Measurements from ENCODE around the gene ADAM12. TPM values are rescaled to one million over a fixed set of nuclear protein-coding genes. Genes with fewer than 3 reads are reported as not detected.

The ADAM12 gene
- total RNA-seq, 1 donor from 2014 or later: 24.7 TPM

DNA sequence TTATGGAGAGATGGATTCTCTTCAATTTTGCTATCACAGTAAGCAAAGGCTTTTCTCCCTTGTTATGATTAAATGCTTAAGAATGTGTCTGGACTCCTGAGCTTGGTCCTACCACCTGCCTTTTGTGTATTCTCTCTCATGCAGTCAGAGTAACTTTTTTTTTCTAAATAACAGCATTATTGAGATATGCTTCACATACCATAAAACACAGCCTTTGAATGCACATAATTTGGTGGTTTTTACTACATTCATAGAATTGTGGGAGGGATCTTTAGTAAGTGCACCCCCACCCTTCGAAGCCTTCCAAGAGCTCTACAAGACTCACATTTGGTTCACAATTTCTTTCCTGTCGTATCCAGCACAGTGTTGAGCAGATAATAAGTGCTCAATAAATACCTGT lies 175.5 kb downstream of the ADAM12 start:
- no peak for DNase-seq

DNA sequence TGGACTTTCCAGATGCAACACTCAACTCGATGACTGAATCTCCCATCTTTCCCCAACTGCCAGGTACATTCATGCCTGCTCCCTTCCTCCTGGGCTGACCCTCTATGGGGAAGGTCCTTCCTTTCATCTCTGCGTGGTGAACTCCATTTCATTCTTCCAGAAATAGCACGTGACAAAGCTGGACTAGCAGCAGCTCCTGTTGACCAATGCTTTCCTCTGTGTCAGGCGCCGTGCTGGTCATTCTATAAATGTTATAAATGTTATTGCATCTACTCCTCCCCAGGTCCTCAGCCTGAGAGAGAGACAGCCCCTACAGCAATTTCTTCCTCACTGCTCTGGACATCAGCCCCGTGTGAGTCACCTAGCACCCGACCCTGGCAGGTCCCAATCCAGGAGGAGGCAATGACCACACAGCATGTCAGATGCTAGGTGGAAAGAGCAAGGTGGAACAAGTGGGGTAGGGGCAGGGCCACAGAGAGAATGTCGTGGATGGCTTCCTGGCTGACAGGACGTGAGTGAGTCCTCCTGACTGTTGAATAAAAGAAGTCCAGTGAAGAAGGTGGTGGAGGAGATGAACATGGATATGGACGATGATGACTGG lies 178.1 kb downstream of the ADAM12 start:
- DNase-seq: no peak

DNA sequence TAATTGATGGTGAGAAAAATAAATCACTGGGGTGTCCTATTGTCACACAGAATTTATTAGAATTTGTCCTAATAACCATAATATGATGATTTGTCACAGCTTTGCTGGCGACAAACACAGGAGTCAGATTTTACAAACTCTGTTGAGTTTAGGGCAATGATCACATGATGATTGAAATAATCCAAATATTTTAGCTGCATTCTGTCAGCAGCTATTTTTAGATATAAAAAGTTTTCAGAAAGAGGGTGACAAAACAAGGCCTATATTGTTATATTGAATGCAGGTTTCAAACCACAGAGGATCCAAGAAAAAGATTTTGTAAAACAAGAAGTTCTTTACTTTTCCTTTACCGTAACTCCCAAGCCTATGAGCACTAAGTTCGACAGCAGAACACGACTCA lies 178.8 kb downstream of the ADAM12 start:
- DNase-seq: no peak

DNA sequence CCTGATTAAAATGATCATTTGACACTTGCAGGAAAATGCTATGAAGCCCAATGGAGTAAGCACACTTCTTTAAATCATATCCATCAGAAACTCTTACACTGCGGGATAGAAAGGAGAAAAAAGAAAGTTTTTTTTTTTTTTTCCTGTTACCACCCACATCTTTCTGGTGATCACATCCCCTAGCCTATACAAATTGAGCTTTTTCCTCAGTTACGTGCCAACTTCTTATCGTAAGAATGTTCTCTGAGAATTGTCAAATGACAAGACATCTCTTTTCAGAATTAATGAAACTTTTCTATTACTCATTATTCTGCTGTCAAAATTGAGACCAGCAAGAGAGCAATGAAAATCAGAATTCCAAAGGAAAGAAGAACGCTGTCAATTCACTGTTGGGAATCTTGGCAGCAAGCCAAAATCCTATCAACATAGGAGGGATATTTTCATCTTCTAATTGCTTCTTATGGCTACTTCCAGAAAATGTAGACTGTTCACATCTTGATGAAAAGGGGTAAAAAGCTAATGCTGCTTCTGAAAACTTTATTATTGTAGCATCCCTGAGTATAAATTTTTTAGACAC lies 179.5 kb downstream of the ADAM12 start:
- peak; percentile 63 for DNase-seq

DNA sequence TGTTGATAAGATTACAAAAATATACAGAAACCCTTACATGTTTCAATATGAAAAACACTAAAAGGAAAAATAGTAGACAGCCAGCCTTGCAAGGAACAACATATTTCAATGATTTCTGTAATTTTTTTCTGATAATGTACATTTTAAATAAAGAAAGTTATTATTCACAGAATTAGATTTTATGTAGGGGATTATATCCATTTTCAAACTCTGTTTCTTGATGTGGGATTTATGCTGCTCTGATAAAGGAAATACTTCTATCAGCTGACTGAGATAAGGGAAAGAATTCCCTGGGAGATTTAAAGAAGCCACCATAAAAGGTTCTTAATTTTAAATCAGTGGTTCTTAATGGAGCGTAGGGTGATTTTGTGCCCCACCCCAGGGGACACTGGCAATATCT lies 180.4 kb downstream of the ADAM12 start:
- no peak for DNase-seq

DNA sequence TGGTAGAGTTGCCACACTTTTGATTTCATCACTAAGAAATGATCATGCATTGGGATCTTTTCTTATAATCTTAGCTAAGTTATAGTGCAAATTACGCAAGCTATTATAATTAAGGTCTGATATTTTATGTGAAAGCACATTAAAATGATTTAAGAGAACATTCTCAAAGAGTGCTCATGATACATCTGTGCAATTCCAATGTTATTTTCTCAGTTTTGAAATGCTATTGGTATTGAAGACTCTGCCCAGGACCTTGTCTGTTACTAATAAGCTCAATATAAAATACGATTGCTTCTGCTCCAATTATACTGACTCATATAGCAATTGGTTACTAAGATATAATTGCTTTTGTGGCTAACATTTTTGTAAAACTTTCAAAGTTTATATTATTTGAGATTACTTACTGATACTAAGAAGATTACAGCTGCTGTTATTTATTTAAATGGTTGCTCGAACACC lies 180.9 kb downstream of the ADAM12 start:
- no peak for DNase-seq

DNA sequence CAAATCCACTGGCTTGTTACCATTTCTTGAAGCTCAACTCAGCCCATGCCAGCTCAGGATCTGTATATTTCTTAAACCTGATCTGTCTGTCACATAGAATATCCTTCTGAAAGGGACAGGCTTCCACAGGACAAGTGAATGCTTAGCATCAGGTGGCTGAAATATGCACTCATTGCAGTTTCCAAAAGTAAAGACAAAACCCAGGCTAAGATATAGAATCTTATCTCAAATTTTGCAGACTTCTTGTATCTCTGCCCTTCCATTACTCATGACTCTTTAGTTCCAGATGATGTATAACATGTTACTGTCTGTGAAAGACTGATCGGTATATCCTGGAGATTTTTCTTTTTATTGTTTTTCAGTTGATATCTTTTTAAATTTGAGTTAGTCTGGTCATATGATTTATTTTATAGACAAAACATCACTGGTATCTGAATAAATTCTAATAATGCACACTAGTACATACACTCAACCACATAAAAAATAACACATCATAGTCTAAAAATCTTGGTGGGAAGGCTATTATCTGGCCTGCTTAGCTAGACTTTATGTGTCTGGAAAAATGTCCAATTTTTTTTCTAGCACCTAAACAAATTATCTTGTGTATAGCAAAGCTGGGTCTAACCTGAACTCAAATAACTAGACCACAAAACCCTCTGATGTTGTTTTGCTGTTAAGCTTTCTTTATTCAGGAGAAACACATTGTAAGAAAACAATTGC lies 182.6 kb downstream of the ADAM12 start:
- no peak for DNase-seq

DNA sequence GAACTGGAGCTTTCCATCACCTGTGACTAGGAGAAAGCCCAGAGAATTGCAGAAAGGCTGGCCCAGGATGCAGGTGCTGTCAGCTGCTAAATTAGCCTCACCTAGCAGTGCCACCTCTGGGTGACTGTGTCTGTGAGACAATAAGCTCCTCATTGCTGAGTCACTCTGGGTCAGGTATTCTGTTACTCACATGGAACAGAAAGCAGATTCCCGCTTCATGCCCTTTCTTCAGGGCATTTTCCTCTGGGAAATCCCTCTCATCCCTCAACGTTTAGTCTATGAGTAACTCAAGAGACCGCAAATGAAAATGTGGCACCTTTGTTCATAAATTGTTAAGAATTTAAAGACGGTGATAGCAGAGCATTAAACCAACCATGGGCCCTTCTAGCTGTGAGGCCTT lies 184.0 kb downstream of the ADAM12 start:
- no peak for DNase-seq

DNA sequence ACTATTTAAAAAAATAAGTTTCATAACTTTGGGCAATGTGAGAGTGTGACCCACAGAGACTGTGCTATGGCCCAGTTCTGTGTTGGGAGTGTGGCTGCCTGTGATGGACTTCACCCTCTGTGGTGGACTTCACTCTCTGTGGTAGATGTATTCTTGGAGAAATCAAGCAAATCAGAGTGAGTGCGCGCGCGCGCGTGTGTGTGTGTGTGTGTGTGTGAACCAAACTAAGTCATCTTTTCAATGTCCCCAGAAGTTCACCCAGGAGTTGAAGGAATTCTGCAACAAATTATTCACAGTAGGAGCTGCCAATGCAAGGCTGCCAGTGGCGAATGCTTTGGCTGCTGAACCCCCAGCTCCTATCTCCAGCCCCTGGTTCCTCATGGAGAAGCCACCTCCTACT lies 184.5 kb downstream of the ADAM12 start:
- DNase-seq: no peak

DNA sequence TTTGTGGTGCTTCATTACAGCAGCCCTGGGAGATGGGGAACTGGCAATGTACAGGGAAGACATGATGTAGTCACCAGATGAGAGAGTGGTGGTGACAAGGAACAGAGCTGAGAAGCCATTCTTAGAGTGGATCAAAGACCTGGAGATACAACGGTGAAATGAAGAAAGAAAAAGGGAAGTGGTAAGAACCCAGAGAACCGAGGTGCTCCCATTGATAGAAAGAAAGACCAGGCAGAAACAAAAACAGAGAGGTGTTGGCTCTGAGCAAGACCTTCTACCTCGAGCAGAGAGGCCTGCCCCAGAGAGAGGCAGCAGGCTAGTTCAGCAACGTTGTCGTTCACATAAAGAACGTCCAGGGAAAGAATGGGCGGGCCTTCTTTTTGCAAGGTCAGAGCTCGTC lies 186.7 kb downstream of the ADAM12 start:
- no peak for DNase-seq

DNA sequence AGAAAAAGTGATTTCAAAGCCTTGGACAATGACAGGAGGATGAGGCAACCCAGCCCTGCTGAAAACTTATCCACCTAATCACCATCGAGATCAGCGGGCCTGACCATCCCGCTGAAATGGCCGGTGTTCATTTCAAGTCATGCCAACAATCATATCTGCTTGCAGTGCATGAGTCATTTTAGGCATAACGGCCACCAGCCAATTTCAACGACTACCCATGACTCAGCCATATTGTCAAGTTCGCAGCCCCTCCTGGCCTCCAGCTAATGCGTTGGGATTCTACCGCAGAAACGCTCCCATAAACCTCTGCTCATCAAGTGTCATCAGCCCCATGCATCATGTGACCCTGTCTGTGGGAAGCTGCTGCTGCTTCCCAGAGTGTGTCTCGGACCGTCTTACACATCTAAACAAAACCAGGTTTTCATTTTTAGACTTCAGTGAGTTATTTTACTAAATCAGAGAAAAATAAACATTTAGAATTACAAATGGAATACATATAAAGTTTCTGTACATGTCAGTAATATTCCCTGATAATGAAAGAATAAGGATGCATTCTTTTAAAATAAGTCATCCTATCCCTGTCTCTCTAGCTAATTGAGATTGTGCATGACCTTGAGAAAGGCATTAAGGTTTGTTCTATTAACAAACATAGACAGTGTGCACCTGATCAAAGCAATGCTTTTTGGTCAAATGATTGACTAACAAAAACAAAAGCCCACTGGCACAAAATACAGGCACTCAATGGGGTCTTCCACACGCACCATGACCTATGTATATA lies 188.9 kb downstream of the ADAM12 start:
- no peak for DNase-seq

DNA sequence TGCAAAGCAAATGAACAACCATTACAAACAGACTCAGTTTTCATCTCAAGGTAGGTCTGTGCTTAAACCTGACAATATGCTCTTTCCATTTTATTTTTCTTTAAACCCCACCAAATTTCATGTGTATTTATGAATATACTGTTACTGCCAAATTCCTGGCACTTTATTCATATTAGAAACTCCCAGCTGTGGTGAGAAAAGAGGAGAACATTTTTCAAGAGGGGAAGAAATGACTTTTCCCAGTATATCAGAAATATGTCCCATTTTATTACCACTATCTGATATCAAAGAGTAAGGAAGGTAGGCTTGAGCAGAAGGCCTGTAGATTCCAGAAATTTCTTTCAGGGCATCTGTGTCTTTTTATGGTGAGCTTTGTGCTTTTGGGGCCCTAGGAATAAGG lies 189.6 kb downstream of the ADAM12 start:
- no peak for DNase-seq

DNA sequence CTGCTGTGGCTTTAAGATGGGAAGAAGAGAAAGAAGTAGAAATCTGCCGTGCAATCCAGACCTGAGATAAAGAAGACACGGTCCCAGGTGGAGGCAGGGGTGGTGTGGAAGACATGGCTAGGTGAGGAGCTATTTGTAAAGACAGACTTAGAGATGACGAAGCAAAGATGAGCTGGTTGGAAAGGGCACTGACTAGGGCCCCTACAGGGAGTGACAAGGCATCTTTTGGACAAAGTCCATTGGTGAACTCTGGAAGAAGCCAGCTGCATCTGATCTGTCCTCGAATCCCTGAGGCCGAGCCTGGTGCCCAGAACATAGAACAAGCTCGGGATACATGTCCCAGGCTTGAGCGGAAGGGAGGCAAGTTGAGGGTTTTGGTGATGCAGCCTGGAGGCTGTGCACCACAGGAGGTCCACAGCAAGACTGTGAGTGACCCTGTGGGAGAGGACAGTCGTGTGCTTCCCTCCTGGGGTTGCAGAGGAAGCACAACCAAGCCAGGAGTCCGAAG lies 191.2 kb downstream of the ADAM12 start:
- DNase-seq: peak; percentile 43

DNA sequence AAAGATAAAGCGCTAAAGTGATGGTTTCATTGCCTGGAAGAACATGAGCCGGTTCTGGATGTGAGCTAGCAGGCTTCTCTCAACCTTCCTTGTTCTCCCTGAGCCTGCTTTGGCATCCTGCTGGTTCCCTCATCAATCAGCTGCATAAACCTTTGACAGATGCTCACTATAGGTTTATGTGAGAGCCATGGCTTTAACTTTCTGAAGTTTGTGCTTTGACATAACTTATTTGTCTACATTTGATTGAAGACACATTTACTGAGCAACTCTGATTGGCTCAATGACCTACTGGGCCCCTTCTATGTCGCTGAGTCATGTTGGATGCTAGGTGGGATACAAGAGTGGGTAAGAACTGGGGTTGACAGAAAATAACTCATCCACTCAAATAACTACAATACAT lies 192.0 kb downstream of the ADAM12 start:
- no peak for DNase-seq

DNA sequence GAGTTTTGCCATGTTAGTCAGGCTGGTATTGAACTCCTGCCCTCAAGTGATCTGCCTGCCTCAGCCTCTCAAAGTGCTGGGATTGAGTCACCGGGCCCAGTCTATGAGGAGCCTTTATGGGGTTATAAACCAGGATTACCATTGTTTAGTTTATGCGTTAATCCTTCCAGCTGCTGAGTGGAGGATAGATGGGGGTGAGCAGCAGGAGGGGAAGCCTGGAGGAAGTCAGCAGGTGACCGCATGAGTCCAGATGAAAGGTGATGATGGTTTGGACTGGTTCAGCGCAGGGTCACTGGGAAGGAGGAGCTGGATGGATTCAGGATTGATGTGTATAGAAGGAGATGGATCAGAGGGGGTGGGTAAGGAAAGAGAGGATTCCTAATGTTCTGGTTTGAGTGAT lies 197.1 kb downstream of the ADAM12 start:
- DNase-seq: no peak

DNA sequence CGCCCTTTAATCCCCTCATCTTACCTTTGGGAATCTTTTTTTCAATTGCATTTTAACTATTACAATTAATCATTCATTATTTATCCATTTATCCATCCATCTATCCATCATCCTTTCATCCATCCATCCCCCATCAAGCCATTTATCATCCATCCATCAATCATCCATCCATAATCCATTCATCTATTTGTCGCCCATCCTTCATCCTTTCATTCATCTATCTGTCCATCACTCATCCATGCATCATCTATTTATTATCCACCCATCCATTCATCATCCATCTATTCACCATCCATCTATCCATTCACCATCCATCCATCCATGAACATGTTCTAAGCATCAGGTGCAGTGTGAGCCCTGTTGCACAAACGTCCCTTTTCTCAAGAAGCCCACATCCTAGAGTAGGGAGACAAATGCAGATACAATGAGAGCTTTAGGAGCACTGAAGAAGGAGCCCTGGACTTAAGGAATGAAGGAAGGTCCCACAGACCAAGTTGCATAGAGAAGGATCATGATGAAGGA lies 199.5 kb downstream of the ADAM12 start:
- DNase-seq: no peak

DNA sequence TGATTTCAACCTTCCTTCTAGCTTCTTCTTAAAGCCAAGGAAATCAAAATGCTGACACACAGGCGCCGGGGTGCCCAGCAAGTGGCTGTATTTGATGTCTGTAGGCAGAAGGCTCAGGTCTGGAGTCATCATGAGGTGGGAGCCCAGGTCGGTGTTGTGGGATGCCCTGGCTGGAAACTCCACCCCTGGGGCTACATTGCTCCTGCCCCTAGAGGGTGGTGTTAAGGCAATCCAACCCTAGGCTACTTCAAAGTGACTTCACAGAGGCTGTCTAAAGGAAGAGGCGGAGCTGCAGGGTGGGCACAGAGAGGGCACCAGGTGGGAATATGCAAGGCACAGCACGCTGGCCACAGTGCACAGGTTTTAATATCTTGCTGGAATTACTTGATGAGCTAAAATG lies 200.9 kb downstream of the ADAM12 start:
- no peak for DNase-seq

DNA sequence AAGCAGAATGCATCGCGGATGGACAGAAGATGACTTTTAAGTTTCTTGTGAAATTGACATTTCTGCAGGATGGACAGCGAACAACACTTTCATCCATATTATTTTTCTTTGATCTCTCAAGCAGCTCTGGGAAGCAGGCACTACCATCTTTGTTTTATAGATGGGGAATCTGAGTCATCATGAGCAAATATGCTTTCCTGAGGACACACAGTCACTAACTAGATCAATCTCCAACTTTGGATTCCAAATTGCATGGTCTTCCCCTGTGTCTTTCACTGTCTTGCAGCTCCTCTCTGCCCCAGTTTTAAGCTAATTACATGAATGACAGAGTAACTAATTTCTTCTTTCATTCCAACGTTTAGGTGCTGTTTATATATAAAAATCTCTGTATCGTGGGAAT lies 201.5 kb downstream of the ADAM12 start:
- no peak for DNase-seq

DNA sequence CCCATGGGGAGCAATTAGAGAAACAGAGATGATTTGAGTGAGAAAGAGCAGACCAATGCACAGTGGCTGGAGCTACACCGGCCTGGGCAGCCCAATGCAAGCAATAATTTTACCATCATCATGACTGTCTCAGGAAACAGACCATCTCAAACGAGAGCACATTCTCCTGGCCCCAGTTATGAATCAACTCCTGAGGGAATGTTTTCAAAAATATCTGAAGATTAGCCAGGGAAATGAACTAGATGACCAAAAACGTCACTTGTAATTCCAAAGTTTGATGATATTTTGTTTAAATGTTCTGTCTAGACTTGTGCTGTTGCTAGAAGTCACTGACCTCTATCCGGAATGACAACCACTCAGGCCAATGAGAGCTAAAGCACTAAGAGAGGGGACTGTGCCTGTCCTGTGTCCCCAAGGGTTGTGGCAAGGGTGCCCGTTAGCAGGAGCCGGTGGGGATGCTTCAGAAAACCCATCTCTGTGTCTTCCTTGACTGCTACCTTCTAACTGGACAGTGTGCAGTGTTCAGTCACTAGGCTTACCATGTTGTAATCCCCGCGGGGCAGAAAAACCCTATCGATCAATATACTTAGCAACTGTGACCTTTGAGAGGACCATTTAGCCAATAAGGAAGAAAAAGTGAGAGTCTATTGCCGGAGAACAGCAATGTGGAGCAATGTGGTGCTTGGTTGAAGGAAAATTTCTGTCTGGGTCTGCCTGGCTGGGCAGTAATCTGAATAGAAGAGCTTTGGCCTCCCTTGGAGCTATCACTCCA lies 202.4 kb downstream of the ADAM12 start:
- DNase-seq: no peak

DNA sequence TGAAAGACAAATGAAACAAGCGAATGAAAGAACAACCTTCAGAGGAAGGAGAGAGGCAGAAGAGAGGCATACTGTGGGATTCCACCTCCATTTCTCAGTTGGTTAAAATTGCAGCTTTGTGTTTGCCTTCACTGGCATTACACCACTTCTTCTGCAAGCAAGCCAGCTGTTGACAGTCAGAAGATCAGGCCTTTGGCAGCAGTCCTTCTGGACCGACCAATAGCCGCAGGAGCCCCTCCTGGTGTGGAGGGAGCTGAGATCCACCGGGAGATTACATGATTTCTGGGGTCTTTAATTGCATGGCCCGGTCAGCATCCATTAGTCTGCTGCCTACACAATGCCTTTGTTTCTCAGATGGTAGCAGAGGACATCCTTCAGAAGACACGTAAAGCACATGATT lies 206.7 kb downstream of the ADAM12 start:
- DNase-seq: peak; percentile 69

DNA sequence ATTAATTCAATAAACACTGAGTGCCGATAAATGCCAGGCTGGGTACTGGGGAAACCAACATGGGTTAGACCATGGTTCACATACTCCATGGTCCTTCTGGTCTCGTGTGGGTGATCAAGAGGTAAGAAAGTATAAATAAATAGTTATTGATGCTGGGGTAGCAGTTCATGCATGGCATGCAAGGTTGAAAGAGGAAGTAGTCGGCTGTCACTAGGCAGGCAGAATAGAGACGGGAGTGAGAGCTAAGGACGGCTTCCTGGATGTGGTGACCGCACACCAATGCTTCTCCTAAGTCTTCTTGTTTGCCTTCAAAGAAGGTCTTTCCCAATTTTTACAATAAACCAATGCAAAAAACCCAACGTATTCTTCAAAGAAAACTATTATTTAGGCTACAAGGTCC lies 208.6 kb downstream of the ADAM12 start:
- no peak for DNase-seq

Data from tongue (tissue), 2 donors.